ENCODE results near the gene NUDCD3.

DNA sequence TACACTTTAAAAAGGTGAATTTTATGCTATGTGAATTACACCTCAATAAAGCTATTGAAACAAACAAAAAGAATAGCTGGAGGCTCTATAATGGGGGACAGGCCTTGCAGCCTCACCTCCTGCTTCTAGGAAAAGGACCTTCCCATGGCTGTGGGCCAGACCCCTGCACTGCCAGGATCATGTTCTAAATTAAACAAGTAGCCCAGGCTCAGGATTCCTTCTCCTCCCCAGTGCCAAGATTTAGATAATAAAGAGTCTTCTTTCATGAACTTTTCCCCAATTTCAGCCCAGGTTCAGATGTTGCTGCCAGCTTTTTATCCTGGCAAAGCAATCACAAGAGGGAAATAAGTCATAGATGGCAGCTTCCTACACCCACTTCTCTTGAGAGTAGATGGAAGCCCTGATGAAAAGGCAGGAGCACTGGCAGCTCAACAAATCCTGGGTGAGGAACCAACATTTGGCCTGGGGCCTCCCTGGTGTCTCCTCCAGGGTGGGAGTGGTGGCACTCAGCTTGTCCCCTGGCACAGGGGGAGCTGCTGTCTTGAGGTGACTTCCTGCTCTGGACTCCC is 142.8 kb downstream of the NUDCD3 start:
- TF ChIP-seq CTCF (IDR thresholded peaks at IDR 0.05) = no peak
- TF ChIP-seq POLR2A (IDR thresholded peaks at IDR 0.05) = no peak

Measured in uterus (tissue), 2 donors.